ENCODE results near the gene HDAC9. TPM values are rescaled to one million over a fixed set of nuclear protein-coding genes. Genes with fewer than 3 reads are reported as not detected.

HDAC9 gene
- polyA plus RNA-seq, 1 of the 3 experiments (the other 2 are of a cell fraction): 11.6 TPM

DNA sequence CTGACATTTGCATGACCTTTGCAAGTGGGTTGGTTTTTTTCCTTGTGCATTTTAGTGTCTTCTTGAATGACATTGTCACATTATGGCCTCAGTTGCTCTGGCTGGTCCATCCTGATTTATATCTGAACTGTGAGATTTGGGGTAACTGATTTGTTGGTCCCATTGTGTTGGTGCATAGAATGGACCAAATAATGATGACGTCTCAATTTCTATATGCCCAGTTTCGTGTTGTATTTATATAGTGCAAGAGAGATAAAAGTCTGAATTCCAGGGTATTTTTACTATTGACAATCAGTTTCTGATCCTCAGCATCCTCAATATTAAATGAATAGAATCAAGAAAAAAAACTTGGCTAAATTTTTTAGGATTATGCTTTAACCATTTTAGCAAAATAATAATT is 281.8 kb downstream of the HDAC9 start (continued):
- TF ChIP-seq, protein P1, sequence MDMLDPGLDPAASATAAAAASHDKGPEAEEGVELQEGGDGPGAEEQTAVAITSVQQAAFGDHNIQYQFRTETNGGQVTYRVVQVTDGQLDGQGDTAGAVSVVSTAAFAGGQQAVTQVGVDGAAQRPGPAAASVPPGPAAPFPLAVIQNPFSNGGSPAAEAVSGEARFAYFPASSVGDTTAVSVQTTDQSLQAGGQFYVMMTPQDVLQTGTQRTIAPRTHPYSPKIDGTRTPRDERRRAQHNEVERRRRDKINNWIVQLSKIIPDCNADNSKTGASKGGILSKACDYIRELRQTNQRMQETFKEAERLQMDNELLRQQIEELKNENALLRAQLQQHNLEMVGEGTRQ (IDR thresholded peaks at IDR 0.05; ENCODE audit: borderline replicate concordance, low read depth, low read length): no peak
- TF ChIP-seq, protein P2, sequence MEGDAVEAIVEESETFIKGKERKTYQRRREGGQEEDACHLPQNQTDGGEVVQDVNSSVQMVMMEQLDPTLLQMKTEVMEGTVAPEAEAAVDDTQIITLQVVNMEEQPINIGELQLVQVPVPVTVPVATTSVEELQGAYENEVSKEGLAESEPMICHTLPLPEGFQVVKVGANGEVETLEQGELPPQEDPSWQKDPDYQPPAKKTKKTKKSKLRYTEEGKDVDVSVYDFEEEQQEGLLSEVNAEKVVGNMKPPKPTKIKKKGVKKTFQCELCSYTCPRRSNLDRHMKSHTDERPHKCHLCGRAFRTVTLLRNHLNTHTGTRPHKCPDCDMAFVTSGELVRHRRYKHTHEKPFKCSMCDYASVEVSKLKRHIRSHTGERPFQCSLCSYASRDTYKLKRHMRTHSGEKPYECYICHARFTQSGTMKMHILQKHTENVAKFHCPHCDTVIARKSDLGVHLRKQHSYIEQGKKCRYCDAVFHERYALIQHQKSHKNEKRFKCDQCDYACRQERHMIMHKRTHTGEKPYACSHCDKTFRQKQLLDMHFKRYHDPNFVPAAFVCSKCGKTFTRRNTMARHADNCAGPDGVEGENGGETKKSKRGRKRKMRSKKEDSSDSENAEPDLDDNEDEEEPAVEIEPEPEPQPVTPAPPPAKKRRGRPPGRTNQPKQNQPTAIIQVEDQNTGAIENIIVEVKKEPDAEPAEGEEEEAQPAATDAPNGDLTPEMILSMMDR (IDR thresholded peaks at IDR 0.05): no peak
- TF ChIP-seq RCOR1 (IDR thresholded peaks at IDR 0.05; ENCODE audit: low read length): no peak

DNA sequence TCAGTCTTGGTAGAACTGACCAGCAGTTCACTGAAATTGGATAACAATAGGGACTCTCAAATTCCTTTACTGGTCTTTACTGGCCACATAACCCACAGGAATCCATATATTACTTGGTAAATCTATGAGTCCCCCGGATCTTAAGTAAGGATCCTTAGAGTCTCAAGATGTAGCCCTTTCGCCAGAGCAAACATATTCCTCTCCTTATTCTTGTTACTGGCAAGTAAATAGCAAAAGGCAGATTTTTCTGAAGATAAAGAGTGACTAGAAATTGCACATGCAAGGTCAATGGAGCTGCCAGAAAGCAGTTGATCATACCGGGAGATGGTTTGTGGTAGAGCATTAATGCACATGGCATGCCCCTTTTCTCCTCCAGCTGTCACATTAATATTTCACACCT is 283.0 kb downstream of the HDAC9 start:
- no peak overlapping the region for H2AFZ ChIP-seq (ENCODE audit: low read depth)
- no peak overlapping the region for H3K9ac ChIP-seq
- no peaks in the 10 kb centered on the region for H4K20me1 ChIP-seq (ENCODE audit: insufficient read depth)
- peaks cover 0 to 5% of the 10 kb centered on the region in 2 experiments for H3K36me3 ChIP-seq (replicated peaks in 1 of 2; ENCODE audit: control insufficient read depth in 1 of 2, insufficient read depth in 2 of 2, low read length in 1 of 2)
- H3K27ac ChIP-seq (ENCODE audit: low read depth in 2 of 2, low read length in 1 of 2): peak overlapping the region; percentile 9 to 35; a peak in 2 of 4 replicates
- peaks cover 10% of the 10 kb centered on the region for H3F3A ChIP-seq (replicated peaks; ENCODE audit: insufficient read depth)
- H3K4me1 ChIP-seq (ENCODE audit: control insufficient read depth in 1 of 2, insufficient read depth in 2 of 2, low read depth in 1 of 2, low read length in 1 of 2): peaks cover 0 to 20% of the 10 kb centered on the region in 2 experiments; a peak in 2 of 4 replicates
- no peaks in the 10 kb centered on the region for H3K9me3 ChIP-seq
- H3K9me2 ChIP-seq: no peaks in the 10 kb centered on the region
- no peaks in the 10 kb centered on the region for H3K79me2 ChIP-seq (ENCODE audit: insufficient read depth)
- no peak for DNase-seq
- WGBS (ENCODE audit: low lambda C conversion rate): 23% methylated on average over 3 of the region's 3 CpGs
- H3K4me2 ChIP-seq: peak overlapping the region; percentile 8; the same call in 1 of the 2 replicates
- POLR2A ChIA-PET: no interaction called here
- CTCF ChIA-PET: interaction anchor here (1.3 to 1.5 kb wide), 2 partner anchors 15 to 113 kb away, joined by 3 read pairs; no protein-coding TSS in a partner anchor
- H3K27me3 ChIP-seq (ENCODE audit: insufficient read depth): no peaks in the 10 kb centered on the region
- no peak overlapping the region for H3K4me3 ChIP-seq (ENCODE audit: low read depth in 2 of 2, low read length in 1 of 2)
- TF ChIP-seq MXI1 (IDR thresholded peaks at IDR 0.05; ENCODE audit: low read depth, low read length) (no peak), MEF2A (IDR thresholded peaks at IDR 0.05; ENCODE audit: borderline replicate concordance, low read depth) (no peak), YY1 (IDR thresholded peaks at IDR 0.05; ENCODE audit: low read depth) (no peak; the same call in 1 of the 2 replicates), FOXM1 (IDR thresholded peaks at IDR 0.05; ENCODE audit: low read depth) (peak; percentile 63; the same call in 1 of the 2 replicates), TEAD4 (IDR thresholded peaks at IDR 0.05; ENCODE audit: borderline replicate concordance, insufficient read depth) (peak; percentile 65; the same call in 1 of the 2 replicates), FOXJ3 (CRISPR knock-in tag; IDR thresholded peaks at IDR 0.05) (no peak), POLR2AphosphoS5 (IDR thresholded peaks at IDR 0.05; ENCODE audit: low read depth, low read length) (peak; percentile 13; the same call in 1 of the 2 replicates), CHD2 (IDR thresholded peaks at IDR 0.05; ENCODE audit: low read length, partially characterized antibody) (no peak), FOSL2 (IDR thresholded peaks at IDR 0.05; ENCODE audit: borderline replicate concordance, low read depth) (peak; percentile 24; the same call in 1 of the 2 replicates), SIN3A (IDR thresholded peaks at IDR 0.05; ENCODE audit: borderline replicate concordance, low read depth, low read length) (no peak), SMC3 (IDR thresholded peaks at IDR 0.05; ENCODE audit: low read depth, low read length) (no peak), JUND (IDR thresholded peaks at IDR 0.05) (peak; percentile 66; the same call in 1 of the 2 replicates)
- TF ChIP-seq, protein P3, sequence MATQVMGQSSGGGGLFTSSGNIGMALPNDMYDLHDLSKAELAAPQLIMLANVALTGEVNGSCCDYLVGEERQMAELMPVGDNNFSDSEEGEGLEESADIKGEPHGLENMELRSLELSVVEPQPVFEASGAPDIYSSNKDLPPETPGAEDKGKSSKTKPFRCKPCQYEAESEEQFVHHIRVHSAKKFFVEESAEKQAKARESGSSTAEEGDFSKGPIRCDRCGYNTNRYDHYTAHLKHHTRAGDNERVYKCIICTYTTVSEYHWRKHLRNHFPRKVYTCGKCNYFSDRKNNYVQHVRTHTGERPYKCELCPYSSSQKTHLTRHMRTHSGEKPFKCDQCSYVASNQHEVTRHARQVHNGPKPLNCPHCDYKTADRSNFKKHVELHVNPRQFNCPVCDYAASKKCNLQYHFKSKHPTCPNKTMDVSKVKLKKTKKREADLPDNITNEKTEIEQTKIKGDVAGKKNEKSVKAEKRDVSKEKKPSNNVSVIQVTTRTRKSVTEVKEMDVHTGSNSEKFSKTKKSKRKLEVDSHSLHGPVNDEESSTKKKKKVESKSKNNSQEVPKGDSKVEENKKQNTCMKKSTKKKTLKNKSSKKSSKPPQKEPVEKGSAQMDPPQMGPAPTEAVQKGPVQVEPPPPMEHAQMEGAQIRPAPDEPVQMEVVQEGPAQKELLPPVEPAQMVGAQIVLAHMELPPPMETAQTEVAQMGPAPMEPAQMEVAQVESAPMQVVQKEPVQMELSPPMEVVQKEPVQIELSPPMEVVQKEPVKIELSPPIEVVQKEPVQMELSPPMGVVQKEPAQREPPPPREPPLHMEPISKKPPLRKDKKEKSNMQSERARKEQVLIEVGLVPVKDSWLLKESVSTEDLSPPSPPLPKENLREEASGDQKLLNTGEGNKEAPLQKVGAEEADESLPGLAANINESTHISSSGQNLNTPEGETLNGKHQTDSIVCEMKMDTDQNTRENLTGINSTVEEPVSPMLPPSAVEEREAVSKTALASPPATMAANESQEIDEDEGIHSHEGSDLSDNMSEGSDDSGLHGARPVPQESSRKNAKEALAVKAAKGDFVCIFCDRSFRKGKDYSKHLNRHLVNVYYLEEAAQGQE (IDR thresholded peaks at IDR 0.05; ENCODE audit: low read depth, low read length): no peak
- TF ChIP-seq, protein P4, sequence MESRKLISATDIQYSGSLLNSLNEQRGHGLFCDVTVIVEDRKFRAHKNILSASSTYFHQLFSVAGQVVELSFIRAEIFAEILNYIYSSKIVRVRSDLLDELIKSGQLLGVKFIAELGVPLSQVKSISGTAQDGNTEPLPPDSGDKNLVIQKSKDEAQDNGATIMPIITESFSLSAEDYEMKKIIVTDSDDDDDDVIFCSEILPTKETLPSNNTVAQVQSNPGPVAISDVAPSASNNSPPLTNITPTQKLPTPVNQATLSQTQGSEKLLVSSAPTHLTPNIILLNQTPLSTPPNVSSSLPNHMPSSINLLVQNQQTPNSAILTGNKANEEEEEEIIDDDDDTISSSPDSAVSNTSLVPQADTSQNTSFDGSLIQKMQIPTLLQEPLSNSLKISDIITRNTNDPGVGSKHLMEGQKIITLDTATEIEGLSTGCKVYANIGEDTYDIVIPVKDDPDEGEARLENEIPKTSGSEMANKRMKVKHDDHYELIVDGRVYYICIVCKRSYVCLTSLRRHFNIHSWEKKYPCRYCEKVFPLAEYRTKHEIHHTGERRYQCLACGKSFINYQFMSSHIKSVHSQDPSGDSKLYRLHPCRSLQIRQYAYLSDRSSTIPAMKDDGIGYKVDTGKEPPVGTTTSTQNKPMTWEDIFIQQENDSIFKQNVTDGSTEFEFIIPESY (IDR thresholded peaks at IDR 0.05; ENCODE audit: borderline replicate concordance, low read depth): 0 out of 2 replicates have a peak, but pooled peaks have one; percentile 8
- TF ChIP-seq, protein P5, sequence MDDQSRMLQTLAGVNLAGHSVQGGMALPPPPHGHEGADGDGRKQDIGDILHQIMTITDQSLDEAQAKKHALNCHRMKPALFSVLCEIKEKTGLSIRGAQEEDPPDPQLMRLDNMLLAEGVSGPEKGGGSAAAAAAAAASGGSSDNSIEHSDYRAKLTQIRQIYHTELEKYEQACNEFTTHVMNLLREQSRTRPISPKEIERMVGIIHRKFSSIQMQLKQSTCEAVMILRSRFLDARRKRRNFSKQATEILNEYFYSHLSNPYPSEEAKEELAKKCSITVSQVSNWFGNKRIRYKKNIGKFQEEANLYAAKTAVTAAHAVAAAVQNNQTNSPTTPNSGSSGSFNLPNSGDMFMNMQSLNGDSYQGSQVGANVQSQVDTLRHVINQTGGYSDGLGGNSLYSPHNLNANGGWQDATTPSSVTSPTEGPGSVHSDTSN (IDR thresholded peaks at IDR 0.05): peak; percentile 79
- TF ChIP-seq, protein P6, sequence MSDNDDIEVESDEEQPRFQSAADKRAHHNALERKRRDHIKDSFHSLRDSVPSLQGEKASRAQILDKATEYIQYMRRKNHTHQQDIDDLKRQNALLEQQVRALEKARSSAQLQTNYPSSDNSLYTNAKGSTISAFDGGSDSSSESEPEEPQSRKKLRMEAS (IDR thresholded peaks at IDR 0.05; ENCODE audit: low read depth): no peak
- TF ChIP-seq, protein P7, sequence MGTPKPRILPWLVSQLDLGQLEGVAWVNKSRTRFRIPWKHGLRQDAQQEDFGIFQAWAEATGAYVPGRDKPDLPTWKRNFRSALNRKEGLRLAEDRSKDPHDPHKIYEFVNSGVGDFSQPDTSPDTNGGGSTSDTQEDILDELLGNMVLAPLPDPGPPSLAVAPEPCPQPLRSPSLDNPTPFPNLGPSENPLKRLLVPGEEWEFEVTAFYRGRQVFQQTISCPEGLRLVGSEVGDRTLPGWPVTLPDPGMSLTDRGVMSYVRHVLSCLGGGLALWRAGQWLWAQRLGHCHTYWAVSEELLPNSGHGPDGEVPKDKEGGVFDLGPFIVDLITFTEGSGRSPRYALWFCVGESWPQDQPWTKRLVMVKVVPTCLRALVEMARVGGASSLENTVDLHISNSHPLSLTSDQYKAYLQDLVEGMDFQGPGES (IDR thresholded peaks at IDR 0.05; ENCODE audit: low read depth, low read length): no peak

Data from SK-N-SH (cell line).